Measurements from ENCODE around the gene ZNF230. TPM values are rescaled to one million over a fixed set of nuclear protein-coding genes. Genes with fewer than 3 reads are reported as not detected.

The ZNF230 gene
- total RNA-seq, 1 donor from 2014 or later, result 2.1 TPM

DNA sequence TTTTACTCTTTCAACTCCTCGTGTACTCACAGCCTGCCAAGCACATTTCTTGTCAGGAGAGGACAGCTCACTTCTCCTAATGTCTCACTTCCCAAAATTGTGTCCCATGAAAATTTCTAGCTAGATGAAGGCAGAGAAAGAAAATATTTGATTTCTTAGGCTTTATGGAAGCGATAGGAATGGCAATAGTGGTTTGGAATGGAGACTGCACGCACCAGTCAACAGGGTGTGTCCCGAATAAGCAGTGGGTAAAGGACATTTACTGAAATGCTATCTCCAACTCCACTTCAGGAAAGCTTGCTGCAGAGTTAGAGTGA, 22.1 kb downstream of the ZNF230 start:
- Histone ChIP-seq H3K79me2 (ENCODE audit: insufficient read depth, low read length) (peaks cover 9% of the 10 kb centered on the region), H3K27ac (ENCODE audit: low read depth, low read length) (peak overlapping the region; percentile 54), H3K4me2 (ENCODE audit: low read length) (peak overlapping the region; percentile 86), H2AFZ (ENCODE audit: low read depth, low read length) (peak overlapping the region; percentile 92), H4K20me1 (ENCODE audit: insufficient read depth, low read length) (no peaks in the 10 kb centered on the region), H3K27me3 (ENCODE audit: insufficient read depth, low read length) (peaks cover 2% of the 10 kb centered on the region), H3K4me3 (ENCODE audit: insufficient read depth, low read depth, low read length) (peak overlapping the region; percentile 86), H3K9ac (ENCODE audit: low read length) (peak overlapping the region; percentile 84), H3K4me1 (ENCODE audit: insufficient read depth, low read length) (peaks cover 4% of the 10 kb centered on the region), H3K36me3 (ENCODE audit: insufficient read depth, low read length) (peaks cover 27% of the 10 kb centered on the region), H3K9me3 (ENCODE audit: insufficient read depth, low read depth, low read length) (peaks cover 3% of the 10 kb centered on the region)
- FAIRE-seq (peak; percentile 95), DNase-seq (ENCODE audit: low read depth) (no peak)
- H3K36me3 Mint-ChIP-seq (ENCODE audit: low read depth, unreplicated experiment), result peaks cover 23% of the 10 kb centered on the region
- peaks cover 3% of the 10 kb centered on the region for H3K4me1 Mint-ChIP-seq (ENCODE audit: low read depth, unreplicated experiment)
- H3K27ac Mint-ChIP-seq (ENCODE audit: unreplicated experiment), result peak overlapping the region; percentile 94
- peak overlapping the region; percentile 99 for H3K4me3 Mint-ChIP-seq (ENCODE audit: unreplicated experiment)
- TF ChIP-seq EZH2 (IDR thresholded peaks at IDR 0.05; ENCODE audit: insufficient read depth, low read length), result no peak
- TF ChIP-seq, protein P1, sequence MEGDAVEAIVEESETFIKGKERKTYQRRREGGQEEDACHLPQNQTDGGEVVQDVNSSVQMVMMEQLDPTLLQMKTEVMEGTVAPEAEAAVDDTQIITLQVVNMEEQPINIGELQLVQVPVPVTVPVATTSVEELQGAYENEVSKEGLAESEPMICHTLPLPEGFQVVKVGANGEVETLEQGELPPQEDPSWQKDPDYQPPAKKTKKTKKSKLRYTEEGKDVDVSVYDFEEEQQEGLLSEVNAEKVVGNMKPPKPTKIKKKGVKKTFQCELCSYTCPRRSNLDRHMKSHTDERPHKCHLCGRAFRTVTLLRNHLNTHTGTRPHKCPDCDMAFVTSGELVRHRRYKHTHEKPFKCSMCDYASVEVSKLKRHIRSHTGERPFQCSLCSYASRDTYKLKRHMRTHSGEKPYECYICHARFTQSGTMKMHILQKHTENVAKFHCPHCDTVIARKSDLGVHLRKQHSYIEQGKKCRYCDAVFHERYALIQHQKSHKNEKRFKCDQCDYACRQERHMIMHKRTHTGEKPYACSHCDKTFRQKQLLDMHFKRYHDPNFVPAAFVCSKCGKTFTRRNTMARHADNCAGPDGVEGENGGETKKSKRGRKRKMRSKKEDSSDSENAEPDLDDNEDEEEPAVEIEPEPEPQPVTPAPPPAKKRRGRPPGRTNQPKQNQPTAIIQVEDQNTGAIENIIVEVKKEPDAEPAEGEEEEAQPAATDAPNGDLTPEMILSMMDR (IDR thresholded peaks at IDR 0.05; ENCODE audit: insufficient read depth, low read depth, low read length), result no peak
- peaks cover 16% of the 10 kb centered on the region for H3K27me3 Mint-ChIP-seq (ENCODE audit: low read depth, unreplicated experiment)
- peaks cover 8% of the 10 kb centered on the region for H3K9me3 Mint-ChIP-seq (ENCODE audit: unreplicated experiment)

DNA sequence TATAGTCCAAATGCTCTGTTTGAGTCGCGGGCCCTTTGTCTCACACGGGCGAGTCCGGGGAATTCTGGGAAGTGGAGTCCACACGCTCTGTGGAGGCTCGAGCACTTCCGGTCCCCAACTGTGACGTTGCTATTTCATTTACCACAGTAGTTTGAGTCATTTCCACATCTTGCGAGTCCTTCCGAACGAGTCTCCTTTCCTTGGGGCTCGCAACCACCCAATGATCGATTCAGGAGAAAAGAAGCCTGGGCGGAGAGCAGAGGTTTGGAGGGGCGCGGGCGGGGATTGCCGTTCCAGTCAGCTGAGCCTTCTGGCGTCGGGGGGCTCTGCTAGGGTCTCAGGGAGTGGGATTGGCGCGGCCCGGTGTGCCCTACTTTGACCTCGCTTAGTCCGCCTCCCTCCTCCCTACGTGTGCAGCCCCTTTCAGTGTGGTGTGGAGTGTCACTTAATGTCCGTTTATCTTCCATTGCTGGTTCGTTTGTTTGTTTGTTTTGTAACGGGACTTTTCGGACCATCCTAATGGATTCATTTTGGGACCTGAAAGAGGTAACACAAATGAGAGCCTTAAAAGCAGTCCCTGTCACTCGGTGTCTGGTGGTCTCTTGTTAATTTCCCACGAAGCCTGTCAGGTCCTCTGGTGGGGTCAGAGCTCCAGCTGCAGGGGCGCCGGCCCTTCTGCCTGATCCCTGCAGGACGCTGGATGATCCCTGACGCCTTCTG, 22.6 kb downstream of the ZNF230 start, which contains the start of gene ZNF222:
Gene ZNF222 (plus strand): TSS at position 163 of the 720 bp plus-strand sequence. CDS start 58 bp downstream, at position 221.
- no peak for FAIRE-seq
- H3K9me3 Mint-ChIP-seq (ENCODE audit: unreplicated experiment), result peaks cover 10% of the 10 kb centered on the region
- Histone ChIP-seq H3K4me2 (ENCODE audit: low read length) (peak within 1 kb of the TSS; percentile 86), H3K4me3 (ENCODE audit: insufficient read depth, low read depth, low read length) (peak within 1 kb of the TSS; percentile 86), H4K20me1 (ENCODE audit: insufficient read depth, low read length) (no peaks in the 10 kb centered on the region), H3K27me3 (ENCODE audit: insufficient read depth, low read length) (peaks cover 2% of the 10 kb centered on the region), H3K27ac (ENCODE audit: low read depth, low read length) (peak within 1 kb of the TSS; percentile 54), H3K9ac (ENCODE audit: low read length) (peak within 1 kb of the TSS; percentile 84), H3K79me2 (ENCODE audit: insufficient read depth, low read length) (peaks cover 9% of the 10 kb centered on the region), H3K36me3 (ENCODE audit: insufficient read depth, low read length) (peaks cover 31% of the 10 kb centered on the region), H2AFZ (ENCODE audit: low read depth, low read length) (peak within 1 kb of the TSS; percentile 92), H3K9me3 (ENCODE audit: insufficient read depth, low read depth, low read length) (peaks cover 3% of the 10 kb centered on the region), H3K4me1 (ENCODE audit: insufficient read depth, low read length) (peaks cover 4% of the 10 kb centered on the region)
- TF ChIP-seq, protein P1 (IDR thresholded peaks at IDR 0.05; ENCODE audit: insufficient read depth, low read depth, low read length), result no peak
- no peak for TF ChIP-seq EZH2 (IDR thresholded peaks at IDR 0.05; ENCODE audit: insufficient read depth, low read length)
- peak; percentile 92 for DNase-seq (ENCODE audit: low read depth)
- peaks cover 13% of the 10 kb centered on the region for H3K27me3 Mint-ChIP-seq (ENCODE audit: low read depth, unreplicated experiment)
- peak within 1 kb of the TSS; percentile 99 for H3K4me3 Mint-ChIP-seq (ENCODE audit: unreplicated experiment)
- peaks cover 3% of the 10 kb centered on the region for H3K4me1 Mint-ChIP-seq (ENCODE audit: low read depth, unreplicated experiment)
- peak within 1 kb of the TSS; percentile 94 for H3K27ac Mint-ChIP-seq (ENCODE audit: unreplicated experiment)
- H3K36me3 Mint-ChIP-seq (ENCODE audit: low read depth, unreplicated experiment), result peaks cover 28% of the 10 kb centered on the region

DNA sequence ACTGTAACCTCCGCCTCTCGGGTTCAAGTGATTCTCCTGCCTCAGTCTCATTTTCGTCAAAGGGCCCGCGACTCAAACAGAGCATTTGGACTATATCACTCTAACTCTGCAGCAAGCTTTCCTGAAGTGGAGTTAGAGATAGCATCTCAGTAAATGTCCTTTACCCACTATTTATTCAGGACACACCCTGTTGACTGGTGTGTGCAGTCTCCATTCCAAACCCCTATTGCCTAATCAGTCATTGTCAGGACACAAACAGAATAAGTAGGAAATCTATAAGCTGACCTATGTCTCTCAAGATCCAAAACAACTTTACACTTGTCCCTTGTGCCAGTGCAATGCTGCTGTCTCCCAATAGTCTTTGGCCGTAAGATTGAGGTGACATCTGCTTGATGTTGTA, 23.9 kb downstream of the ZNF230 start:
- no peak overlapping the region for H3K9ac ChIP-seq (ENCODE audit: low read length)
- Mint-ChIP-seq H3K27ac (ENCODE audit: unreplicated experiment) (no peak overlapping the region), H3K36me3 (ENCODE audit: low read depth, unreplicated experiment) (peaks cover 38% of the 10 kb centered on the region), H3K9me3 (ENCODE audit: unreplicated experiment) (peaks cover 20% of the 10 kb centered on the region), H3K4me1 (ENCODE audit: low read depth, unreplicated experiment) (peaks cover 3% of the 10 kb centered on the region), H3K4me3 (ENCODE audit: unreplicated experiment) (peak overlapping the region; percentile 29), H3K27me3 (ENCODE audit: low read depth, unreplicated experiment) (peaks cover 2% of the 10 kb centered on the region)
- DNase-seq (ENCODE audit: low read depth), result no peak
- H3K9me3 ChIP-seq (ENCODE audit: insufficient read depth, low read depth, low read length), result peaks cover 14% of the 10 kb centered on the region
- no peak overlapping the region for H3K27ac ChIP-seq (ENCODE audit: low read depth, low read length)
- peaks cover 9% of the 10 kb centered on the region for H3K79me2 ChIP-seq (ENCODE audit: insufficient read depth, low read length)
- peaks cover 38% of the 10 kb centered on the region for H3K36me3 ChIP-seq (ENCODE audit: insufficient read depth, low read length)
- TF ChIP-seq EZH2 (IDR thresholded peaks at IDR 0.05; ENCODE audit: insufficient read depth, low read length), result no peak
- no peak for FAIRE-seq
- peaks cover 4% of the 10 kb centered on the region for H3K4me1 ChIP-seq (ENCODE audit: insufficient read depth, low read length)
- H2AFZ ChIP-seq (ENCODE audit: low read depth, low read length), result no peak overlapping the region
- H4K20me1 ChIP-seq (ENCODE audit: insufficient read depth, low read length), result no peaks in the 10 kb centered on the region
- no peak overlapping the region for H3K4me3 ChIP-seq (ENCODE audit: insufficient read depth, low read depth, low read length)
- no peak overlapping the region for H3K4me2 ChIP-seq (ENCODE audit: low read length)
- H3K27me3 ChIP-seq (ENCODE audit: insufficient read depth, low read length), result no peaks in the 10 kb centered on the region
